ENCODE results near the gene RUVBL2.
A peak's percentile ranks its signal among the peaks of the same experiment; 100 is the strongest.

The RUVBL2 gene

GRCh38 chr19:48989701-48990291, 3.9 kb upstream of the RUVBL2 start:
- DNase-seq: no peak

- DNase-seq: no peak
These were observed 3.3 kb upstream of the RUVBL2 start for GRCh38 chr19:48990400-48990799.

GRCh38 chr19:48991011-48991609, 2.6 kb upstream of the RUVBL2 start:
- no peak for DNase-seq

- peak; percentile 86 for DNase-seq
These were observed 1.7 kb upstream of the RUVBL2 start for GRCh38 chr19:48991873-48992580.

GRCh38 chr19:48992581-48993174, 1.0 kb upstream of the RUVBL2 start:
- DNase-seq: peak; percentile 24

- no peak for DNase-seq
These were observed 324 bp downstream of the RUVBL2 start for GRCh38 chr19:48994035-48994386.

GRCh38 chr19:48997972-48998371, 4.3 kb downstream of the RUVBL2 start:
- DNase-seq: peak; percentile 72

GRCh38 chr19:48999481-49000325, 6.0 kb downstream of the RUVBL2 start:
- DNase-seq: peak; percentile 69

GRCh38 chr19:49004133-49004532, 10.4 kb downstream of the RUVBL2 start:
- DNase-seq: no peak

GRCh38 chr19:49004964-49005614, 11.4 kb downstream of the RUVBL2 start:
- no peak for DNase-seq

GRCh38 chr19:49006905-49007304, 13.2 kb downstream of the RUVBL2 start:
- DNase-seq: no peak

GRCh38 chr19:49009828-49010227, 16.1 kb downstream of the RUVBL2 start:
- DNase-seq: no peak

- no peak for DNase-seq
These were observed 16.8 kb downstream of the RUVBL2 start for GRCh38 chr19:49010453-49010852.

GRCh38 chr19:49011194-49011593, 17.5 kb downstream of the RUVBL2 start:
- no peak for DNase-seq

GRCh38 chr19:49014123-49014869, 20.6 kb downstream of the RUVBL2 start:
- no peak for DNase-seq

- DNase-seq: no peak
These were observed 21.2 kb downstream of the RUVBL2 start for GRCh38 chr19:49014870-49015255.

GRCh38 chr19:49016067-49016839, 22.6 kb downstream of the RUVBL2 start:
- no peak for DNase-seq

- DNase-seq: no peak
These were observed 23.5 kb downstream of the RUVBL2 start, which contains the start of gene LHB for GRCh38 chr19:49017041-49017665. Gene LHB (minus strand): TSS chr19:49017091. CDS start chr19:49017081, 10 bp downstream.

GRCh38 chr19:49017666-49018351, 24.1 kb downstream of the RUVBL2 start:
- peak; percentile 51 for DNase-seq

Measured in suppressor macrophage treated with lipopolysaccharide for 4 hours (primary cell).